Hepatic stellate cell (primary cell): ENCODE data around the gene EPC2.
"Not testable (repeated sequence)": the region's sequence is repeated elsewhere in the genome, so short reads cannot be mapped to it uniquely, and the experiment has no call there.

Experiments
- DNase-seq: peaks from one replicate; pipeline ENCODE4 v3.0.0; 2011; ENCODE audit warnings: low spot score

Gene EPC2

DNA sequence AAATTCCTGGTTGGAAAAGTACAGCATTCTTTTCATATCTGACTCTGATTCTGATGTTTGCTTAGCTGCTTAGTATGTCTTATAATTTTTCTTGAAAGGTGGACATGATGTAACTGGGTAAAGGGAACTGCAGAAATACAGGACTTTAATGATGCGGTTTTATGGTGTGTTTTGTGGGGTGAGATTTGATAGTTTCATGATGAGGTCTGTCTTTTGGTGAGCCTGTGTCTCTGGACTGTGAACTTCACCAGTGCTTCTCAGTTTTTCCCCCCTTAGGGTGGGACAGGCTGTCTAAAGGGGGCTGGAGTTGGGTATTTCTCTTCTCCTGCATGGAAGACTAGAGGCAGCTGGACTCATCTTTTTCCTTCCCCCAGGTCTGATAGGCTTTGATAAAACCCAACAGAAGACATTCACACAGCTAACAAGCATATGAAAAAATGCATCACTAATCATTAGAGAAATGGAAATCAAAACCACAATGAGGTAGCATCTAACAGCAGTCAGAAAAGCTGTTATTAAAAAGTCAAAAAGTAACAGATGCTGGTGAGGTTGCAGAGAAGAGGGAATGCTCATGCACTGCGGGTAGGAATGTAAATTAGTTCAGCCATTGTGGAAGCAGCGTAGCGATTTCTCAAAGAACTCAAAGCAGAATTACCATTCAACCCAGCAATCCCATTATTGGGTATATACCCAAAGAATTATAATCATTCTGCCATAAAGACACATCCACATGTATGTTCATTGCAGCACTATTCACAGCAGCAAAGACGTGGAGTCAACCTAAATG, 77.6 kb downstream of the EPC2 start:
- DNase-seq = no peak

DNA sequence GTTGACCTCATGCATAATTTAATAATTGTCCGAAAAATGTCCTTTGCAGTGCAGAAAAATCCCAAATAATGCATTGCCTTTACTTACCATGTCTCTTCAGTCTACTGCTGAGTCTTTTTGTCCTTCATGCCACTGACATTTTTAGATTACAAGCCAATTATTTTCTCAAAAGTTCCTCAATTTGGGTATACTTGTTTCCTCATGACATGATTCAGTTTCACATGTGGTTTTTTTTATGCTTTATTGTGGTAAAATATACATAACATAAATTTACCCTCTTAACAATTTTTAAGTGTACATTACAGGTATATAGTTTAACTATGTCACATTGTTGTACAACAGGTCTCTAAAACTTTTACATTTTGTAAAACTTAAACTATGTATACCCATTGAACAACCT, 81.0 kb downstream of the EPC2 start:
- no peak for DNase-seq

DNA sequence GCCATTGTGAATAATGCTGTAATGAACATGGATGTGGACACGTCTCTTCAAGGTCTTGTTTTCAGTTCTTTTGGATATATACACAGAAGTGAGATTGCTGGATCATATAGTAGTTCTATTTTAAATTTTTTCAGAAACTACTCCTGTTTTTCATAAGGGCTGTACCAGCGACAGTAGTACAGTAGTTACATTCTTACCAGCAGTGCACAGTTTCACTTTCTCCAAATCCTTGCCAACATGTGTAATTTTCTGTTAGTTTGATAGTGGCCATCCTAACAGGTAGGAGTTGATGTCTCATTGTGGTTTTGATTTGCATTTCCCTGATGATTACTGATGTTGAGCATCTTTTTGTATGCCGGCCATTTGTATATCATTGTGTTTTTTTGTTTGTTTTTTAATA, 81.7 kb downstream of the EPC2 start:
- no peak for DNase-seq

DNA sequence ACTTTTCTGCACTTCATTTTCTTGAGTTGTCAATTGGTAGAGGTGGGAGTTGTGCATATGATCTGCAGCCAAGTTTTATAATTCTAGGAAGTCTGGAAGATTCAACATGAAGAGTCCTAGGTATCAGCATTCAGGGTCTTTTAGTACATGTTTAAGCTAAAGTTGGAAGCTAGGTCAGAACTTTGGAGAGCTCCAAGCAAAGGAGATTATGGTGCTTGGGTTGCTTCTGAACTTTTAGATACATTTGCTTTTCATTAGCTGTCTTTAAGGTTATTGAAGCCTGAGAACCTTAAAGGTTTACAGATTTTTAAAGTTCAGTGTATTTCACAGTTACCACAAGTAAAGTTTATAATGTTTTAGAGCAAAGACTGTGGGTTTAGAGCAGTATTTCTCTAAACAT, 85.5 kb downstream of the EPC2 start:
- DNase-seq = no peak

DNA sequence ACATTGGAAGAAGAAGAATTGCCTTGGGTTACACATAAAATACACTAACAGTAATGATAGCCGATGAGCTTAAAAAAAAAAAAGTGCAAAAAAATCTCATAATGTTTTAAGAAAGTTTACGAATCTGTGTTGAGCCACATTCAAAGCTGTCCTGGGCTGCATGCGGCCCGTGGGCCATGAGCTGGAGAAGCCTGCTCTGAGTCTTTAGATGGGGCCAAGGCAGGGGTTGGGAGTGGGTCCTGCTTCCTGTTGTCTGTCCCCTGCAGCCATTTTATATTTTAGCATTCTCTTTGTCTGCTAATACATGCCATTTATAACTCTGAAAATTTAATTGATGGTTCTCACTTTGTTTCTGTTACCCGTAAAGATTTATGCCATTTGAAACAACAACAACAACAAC, 93.2 kb downstream of the EPC2 start:
- no peak for DNase-seq

GRCh38 chr2:148739454-148740105, 95.0 kb downstream of the EPC2 start:
- DNase-seq = no peak

DNA sequence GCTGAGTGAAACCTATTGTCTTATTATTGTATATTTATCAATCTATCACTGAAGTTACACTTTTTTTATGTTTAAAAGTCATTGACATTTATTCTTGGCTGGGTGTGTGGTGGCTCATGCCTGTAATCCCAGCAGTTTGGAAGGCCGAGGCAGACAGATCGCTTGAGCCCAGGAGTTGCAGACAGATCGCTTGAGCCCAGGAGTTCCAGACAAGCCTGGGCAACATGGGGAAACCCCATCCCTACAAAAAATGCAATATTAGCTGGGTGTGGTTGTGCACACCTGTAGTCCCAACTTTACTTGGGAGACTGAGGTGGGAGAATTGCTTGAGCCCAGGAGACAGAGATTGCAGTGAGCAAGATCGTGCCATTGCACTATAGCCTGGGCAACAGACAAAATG, 97.8 kb downstream of the EPC2 start:
- DNase-seq = no peak

DNA sequence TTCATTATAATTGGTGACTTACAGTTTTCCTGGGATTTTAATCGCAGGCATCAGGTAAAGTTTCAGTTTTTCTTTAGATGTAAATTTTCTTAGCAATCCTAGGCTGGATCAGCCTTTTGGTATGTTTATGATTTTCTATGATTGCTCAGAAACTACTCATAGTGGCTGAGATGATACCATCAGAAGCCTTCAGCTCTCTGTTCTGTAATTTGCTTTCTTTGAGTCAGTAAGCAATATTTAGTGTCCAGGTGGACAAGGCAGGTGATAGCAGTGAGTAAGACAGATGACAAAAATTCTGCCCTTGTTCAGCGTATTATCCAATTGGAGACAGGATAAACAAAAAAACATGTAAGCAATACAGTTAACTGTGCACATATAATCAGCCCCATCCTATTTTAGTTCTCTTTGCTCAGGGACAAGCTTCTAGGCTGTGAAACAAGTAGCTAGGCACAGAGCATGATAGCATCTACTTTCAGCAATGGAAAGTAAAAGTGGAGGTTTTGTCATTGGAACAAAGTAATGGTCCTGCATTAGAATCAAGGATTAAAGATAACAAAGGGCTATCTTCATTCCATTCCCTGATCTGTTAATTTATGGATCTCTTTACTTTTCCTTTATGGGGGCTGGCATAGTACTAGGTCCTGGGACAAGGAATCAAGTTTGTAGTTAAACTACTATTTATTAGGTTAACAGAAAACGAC, 100.8 kb downstream of the EPC2 start:
- DNase-seq = no peak

DNA sequence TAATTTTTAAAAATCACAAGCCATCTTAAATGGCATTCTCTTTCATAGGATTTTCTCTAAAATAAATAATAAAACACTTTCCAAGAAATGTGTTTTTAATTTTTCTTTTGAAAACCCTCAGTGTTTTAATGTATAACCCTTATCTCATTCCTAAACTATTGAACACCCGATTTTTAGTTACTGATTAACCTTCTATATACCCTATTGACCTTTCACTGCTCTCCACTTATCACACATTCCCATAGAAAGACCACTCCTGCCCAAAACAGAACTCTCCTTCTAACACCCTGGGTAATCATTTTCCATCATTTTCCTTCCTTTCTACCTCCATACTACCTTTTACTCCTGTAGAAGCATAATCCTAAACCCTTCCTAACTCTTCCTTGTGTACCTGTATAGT, 102.4 kb downstream of the EPC2 start:
- no peak for DNase-seq

- DNase-seq = no peak
Observed at GRCh38 chr2:148751907-148752306, 107.4 kb downstream of the EPC2 start.

DNA sequence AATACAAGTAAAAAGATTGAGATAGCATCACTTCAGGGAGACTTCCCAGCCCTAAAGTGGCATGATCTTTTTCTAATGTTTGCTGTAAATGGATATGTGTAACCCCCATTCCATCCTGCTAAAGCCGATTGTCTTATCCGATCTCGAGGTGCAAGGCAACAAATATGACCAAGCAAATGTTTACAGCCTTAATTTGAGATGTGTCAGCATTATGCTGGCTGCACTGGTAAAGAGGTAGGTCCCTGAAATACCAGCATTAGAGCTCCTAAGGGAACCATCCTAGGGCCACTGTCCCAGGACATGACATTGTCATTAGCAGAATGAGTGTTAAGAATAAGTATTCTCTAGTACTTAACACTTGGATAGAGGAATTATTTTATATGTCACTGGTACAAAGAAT, 108.4 kb downstream of the EPC2 start:
- no peak for DNase-seq

DNA sequence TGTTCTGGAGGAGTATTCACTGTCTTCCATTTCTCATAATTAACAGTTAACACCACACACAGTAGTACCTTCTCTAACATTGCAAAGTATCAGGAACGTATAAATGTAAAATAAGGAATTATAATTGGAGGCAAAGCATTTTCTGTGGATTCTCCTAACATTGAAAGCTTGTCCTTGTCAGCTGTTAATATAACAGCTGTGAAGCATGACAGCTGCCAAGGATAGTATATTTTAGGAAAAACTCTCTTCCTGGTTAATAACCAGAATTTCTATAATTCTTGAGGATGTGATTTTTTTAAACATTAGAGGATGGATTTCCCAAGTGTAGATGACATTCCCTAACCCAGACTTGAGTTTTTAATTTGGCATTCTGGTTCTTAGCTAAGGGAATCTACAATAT, 110.3 kb downstream of the EPC2 start:
- DNase-seq = no peak

DNA sequence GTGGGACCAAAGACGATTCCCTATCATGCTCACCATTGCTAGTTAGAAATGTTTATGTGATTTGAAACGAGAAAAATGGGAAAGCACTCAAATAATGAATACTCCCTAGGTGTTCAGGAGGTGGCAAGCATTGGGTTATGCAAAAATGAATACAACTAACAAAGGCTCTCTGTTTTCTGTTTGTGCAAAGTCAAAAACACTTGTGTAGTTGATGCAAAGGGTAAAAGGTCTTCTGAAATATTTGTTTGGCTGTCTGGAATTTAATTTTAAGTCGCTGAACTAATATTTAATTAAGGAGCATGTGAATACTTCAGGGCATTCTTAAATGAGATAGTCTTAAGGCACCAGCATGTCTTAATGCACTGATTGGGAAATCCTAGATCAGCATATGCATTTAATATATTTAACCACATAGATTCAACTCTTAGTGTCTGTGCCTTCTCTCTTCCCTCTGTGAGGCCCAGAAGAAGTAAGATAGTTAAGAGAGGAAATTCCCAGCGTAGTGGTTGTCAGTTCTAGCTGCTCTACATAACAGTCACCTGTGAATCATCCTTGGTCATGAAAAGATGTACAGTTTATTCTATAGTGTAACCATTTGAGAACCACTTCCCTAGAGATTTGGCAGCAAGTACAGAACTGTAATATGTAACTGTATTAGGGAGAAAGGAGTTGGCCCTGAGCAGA, 111.9 kb downstream of the EPC2 start:
- peak; percentile 3 for DNase-seq

- DNase-seq = no peak
Observed at GRCh38 chr2:148764815-148765214, 120.3 kb downstream of the EPC2 start.

GRCh38 chr2:148770047-148770446, 125.5 kb downstream of the EPC2 start:
- DNase-seq = no peak

DNA sequence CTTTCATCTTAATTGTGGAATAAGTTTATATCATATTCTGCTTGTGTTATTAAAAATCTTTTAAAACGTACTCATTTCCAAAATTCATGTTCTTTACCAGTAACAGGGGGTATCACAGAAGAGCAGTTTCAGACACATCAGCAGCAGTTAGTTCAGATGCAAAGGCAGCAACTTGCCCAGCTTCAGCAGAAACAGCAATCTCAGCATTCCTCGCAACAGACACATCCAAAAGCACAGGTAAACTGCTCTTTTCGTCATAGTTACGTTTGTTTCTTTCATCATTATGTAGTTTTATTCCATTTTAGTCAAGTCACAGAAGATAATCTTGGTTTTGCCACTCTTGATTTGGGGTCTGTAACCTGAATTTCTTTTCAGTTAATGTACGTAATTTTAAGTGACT, 137.0 kb downstream of the EPC2 start:
- no peak for DNase-seq

DNA sequence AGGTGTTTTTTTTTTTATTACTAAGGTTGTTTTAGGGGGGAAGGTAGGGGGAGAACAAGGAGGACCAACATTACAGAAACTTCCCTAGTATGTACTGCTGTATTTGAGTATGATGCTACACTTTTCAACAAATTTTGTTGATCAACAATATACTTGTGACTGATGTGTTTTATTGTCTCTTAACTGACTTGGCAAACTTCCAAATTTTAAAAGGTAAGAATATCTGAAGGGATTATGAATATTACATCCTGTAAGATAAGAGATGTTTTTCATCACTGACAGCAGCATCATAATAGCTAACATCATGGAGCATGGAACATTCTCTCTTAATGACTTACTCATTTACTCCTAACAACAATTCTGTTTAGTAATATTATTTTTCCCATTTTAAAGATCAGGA, 144.5 kb downstream of the EPC2 start:
- DNase-seq = no peak

DNA sequence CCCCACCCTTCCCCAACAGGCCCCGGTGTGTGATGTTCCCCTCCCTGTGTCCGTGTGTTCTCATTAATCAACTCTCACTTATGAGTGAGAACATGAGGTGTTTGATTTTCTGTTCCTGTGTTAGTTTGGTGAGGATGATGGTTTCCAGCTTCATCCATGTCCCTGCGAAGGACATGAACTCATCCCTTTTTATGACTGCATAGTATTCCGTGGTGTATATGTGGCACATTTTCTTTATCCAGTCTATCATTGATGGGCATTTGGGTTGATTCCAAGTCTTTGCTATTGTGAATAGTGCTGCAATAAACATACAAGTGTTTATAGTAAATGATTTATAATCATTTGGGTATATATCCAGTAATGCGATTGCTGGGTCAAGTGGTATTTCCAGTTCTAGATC, 145.6 kb downstream of the EPC2 start:
- not testable (repeated sequence) for DNase-seq

GRCh38 chr2:148794558-148794957, 150.0 kb downstream of the EPC2 start:
- DNase-seq = peak; percentile 14

DNA sequence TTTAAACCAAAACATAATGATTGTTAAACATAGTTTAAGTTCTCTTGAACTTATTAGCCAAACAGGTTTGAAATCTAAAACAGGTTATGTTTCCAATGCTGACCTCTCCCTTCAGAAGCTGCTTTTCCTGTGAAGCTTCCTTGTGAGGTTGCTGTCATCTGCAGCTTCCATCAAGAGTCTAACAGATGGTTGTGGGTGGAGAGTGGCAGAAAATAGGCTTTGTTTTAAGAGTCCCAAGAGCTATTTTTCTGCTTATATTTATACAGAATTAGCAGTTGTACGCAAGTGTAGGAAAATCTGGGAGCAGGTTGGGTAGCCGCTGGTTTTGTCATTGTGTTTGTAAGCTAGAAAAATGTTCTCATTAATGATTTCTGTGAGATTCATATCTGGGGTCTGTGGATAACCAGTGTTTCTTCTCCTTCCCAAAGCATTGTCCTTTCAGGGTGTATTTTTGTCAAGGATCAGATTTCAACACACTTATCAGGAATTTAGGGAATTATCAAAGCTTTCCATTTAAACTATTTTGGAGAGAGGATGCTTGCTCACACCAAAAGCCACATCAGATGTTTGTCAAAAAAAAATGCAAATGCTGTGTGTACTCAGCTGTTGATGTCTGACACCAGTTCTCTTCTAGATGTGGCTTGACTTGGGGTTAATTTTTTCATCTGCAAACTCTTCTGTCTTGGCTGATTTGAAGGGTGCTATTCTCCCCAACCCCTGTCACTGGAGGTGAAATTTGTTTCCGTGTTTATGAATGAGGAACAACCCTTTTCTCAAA, 152.4 kb downstream of the EPC2 start:
- DNase-seq = no peak

GRCh38 chr2:148802448-148803220, 158.1 kb downstream of the EPC2 start:
- DNase-seq = no peak
